Measurements from ENCODE around the gene C5orf63.
"Not testable (repeated sequence)": the region's sequence is repeated elsewhere in the genome, so short reads cannot be mapped to it uniquely, and the experiment has no call there.

The C5orf63 gene

GRCh38 chr5:127041571-127041970 is 31.7 kb downstream of the C5orf63 start:
- no peak for DNase-seq (ENCODE audit: low read depth in 1 of 2, low spot score in 1 of 2)
- TF ChIP-seq JUND (IDR thresholded peaks at IDR 0.05; ENCODE audit: low read depth): no peak
- in situ Hi-C loops (cut with HindIII; ENCODE audit: low pct_unique_long_range_greater_than_20kb, low sequenced_read_pairs): no loop called here

- no peak for TF ChIP-seq JUND (IDR thresholded peaks at IDR 0.05; ENCODE audit: low read depth)
- in situ Hi-C loops (cut with HindIII; ENCODE audit: low pct_unique_long_range_greater_than_20kb, low sequenced_read_pairs): no loop called here
- no peak for DNase-seq (ENCODE audit: low read depth in 1 of 2, low spot score in 1 of 2)
Measured at GRCh38 chr5:127040796-127041520, 32.3 kb downstream of the C5orf63 start.

- no peak for DNase-seq (ENCODE audit: low read depth in 1 of 2, low spot score in 1 of 2)
- TF ChIP-seq JUND (IDR thresholded peaks at IDR 0.05; ENCODE audit: low read depth): no peak
- in situ Hi-C loops (cut with HindIII; ENCODE audit: low pct_unique_long_range_greater_than_20kb, low sequenced_read_pairs): no loop called here
Measured at GRCh38 chr5:127038550-127038949, 34.8 kb downstream of the C5orf63 start.

GRCh38 chr5:127031863-127032232 is 41.5 kb downstream of the C5orf63 start:
- no peak for TF ChIP-seq JUND (IDR thresholded peaks at IDR 0.05; ENCODE audit: low read depth)
- in situ Hi-C loops (cut with HindIII; ENCODE audit: low pct_unique_long_range_greater_than_20kb, low sequenced_read_pairs): no loop called here
- no peak for DNase-seq (ENCODE audit: low read depth in 1 of 2, low spot score in 1 of 2)

- in situ Hi-C loops (cut with HindIII; ENCODE audit: low pct_unique_long_range_greater_than_20kb, low sequenced_read_pairs): no loop called here
- DNase-seq (ENCODE audit: low read depth in 1 of 2, low spot score in 1 of 2): no peak
Measured at GRCh38 chr5:127031147-127031862, 42.0 kb downstream of the C5orf63 start.

GRCh38 chr5:127030259-127031146 is 42.8 kb downstream of the C5orf63 start, which contains the start of gene MARCHF3:
MARCHF3 (minus strand) TSS chr5:127030558; CDS start chr5:126918171, 112,387 bp downstream.
- DNase-seq (ENCODE audit: low read depth in 1 of 2, low spot score in 1 of 2): peak; percentile 85 to 97
- in situ Hi-C loops (cut with HindIII; ENCODE audit: low pct_unique_long_range_greater_than_20kb, low sequenced_read_pairs): no loop called here
- TF ChIP-seq JUND (IDR thresholded peaks at IDR 0.05; ENCODE audit: low read depth): no peak

More at GRCh38 chr5:127031147-127031862, 42.0 kb downstream of the C5orf63 start:
- TF ChIP-seq JUND (IDR thresholded peaks at IDR 0.05; ENCODE audit: low read depth): no peak

- no peak for TF ChIP-seq JUND (IDR thresholded peaks at IDR 0.05; ENCODE audit: low read depth)
- in situ Hi-C loops (cut with HindIII; ENCODE audit: low pct_unique_long_range_greater_than_20kb, low sequenced_read_pairs): no loop called here
- DNase-seq (ENCODE audit: low read depth in 1 of 2, low spot score in 1 of 2): peak; percentile 43 to 90
Measured at GRCh38 chr5:127029581-127030258, 43.6 kb downstream of the C5orf63 start.

GRCh38 chr5:127028822-127029457 is 44.4 kb downstream of the C5orf63 start:
- in situ Hi-C loops (cut with HindIII; ENCODE audit: low pct_unique_long_range_greater_than_20kb, low sequenced_read_pairs): no loop called here
- peak in 1 of 2 experiments; percentile 20 for DNase-seq (ENCODE audit: low read depth in 1 of 2, low spot score in 1 of 2)
- TF ChIP-seq JUND (IDR thresholded peaks at IDR 0.05; ENCODE audit: low read depth): no peak

GRCh38 chr5:127027539-127027938 is 45.8 kb downstream of the C5orf63 start:
- no peak for DNase-seq (ENCODE audit: low read depth in 1 of 2, low spot score in 1 of 2)
- TF ChIP-seq JUND (IDR thresholded peaks at IDR 0.05; ENCODE audit: low read depth): no peak
- in situ Hi-C loops (cut with HindIII; ENCODE audit: low pct_unique_long_range_greater_than_20kb, low sequenced_read_pairs): no loop called here

- DNase-seq (ENCODE audit: low read depth in 1 of 2, low spot score in 1 of 2): no peak
- in situ Hi-C loops (cut with HindIII; ENCODE audit: low pct_unique_long_range_greater_than_20kb, low sequenced_read_pairs): no loop called here
- TF ChIP-seq JUND (IDR thresholded peaks at IDR 0.05; ENCODE audit: low read depth): no peak
Measured at GRCh38 chr5:127026166-127026565, 47.1 kb downstream of the C5orf63 start.

GRCh38 chr5:127025467-127025866 is 47.8 kb downstream of the C5orf63 start:
- TF ChIP-seq JUND (IDR thresholded peaks at IDR 0.05; ENCODE audit: low read depth): no peak
- DNase-seq (ENCODE audit: low read depth in 1 of 2, low spot score in 1 of 2): no peak
- in situ Hi-C loops (cut with HindIII; ENCODE audit: low pct_unique_long_range_greater_than_20kb, low sequenced_read_pairs): no loop called here

- in situ Hi-C loops (cut with HindIII; ENCODE audit: low pct_unique_long_range_greater_than_20kb, low sequenced_read_pairs): no loop called here
- DNase-seq (ENCODE audit: low read depth in 1 of 2, low spot score in 1 of 2): no peak
- TF ChIP-seq JUND (IDR thresholded peaks at IDR 0.05; ENCODE audit: low read depth): no peak
Measured at GRCh38 chr5:127024821-127025220, 48.5 kb downstream of the C5orf63 start.

- DNase-seq (ENCODE audit: low read depth in 1 of 2, low spot score in 1 of 2); in situ Hi-C loops (cut with HindIII; ENCODE audit: low pct_unique_long_range_greater_than_20kb, low sequenced_read_pairs): not testable (repeated sequence)
Measured at GRCh38 chr5:127023552-127024191, 49.6 kb downstream of the C5orf63 start.

All from T47D (cell line).